GM18909 (cell line): ENCODE data around the gene NDOR1.

ENCODE experiments used
- ATAC-seq: cut with Tn5 transposase; IDR thresholded peaks from one replicate; pipeline ENCODE4 v1.9.1; 2021; ENCODE audit warnings: mild to moderate bottlenecking; ENCODE audit not compliant: unreplicated experiment, poor library complexity

Gene NDOR1

GRCh38 chr9:137195525-137196220, 9.8 kb upstream of the NDOR1 start:
- ATAC-seq: no peak

DNA sequence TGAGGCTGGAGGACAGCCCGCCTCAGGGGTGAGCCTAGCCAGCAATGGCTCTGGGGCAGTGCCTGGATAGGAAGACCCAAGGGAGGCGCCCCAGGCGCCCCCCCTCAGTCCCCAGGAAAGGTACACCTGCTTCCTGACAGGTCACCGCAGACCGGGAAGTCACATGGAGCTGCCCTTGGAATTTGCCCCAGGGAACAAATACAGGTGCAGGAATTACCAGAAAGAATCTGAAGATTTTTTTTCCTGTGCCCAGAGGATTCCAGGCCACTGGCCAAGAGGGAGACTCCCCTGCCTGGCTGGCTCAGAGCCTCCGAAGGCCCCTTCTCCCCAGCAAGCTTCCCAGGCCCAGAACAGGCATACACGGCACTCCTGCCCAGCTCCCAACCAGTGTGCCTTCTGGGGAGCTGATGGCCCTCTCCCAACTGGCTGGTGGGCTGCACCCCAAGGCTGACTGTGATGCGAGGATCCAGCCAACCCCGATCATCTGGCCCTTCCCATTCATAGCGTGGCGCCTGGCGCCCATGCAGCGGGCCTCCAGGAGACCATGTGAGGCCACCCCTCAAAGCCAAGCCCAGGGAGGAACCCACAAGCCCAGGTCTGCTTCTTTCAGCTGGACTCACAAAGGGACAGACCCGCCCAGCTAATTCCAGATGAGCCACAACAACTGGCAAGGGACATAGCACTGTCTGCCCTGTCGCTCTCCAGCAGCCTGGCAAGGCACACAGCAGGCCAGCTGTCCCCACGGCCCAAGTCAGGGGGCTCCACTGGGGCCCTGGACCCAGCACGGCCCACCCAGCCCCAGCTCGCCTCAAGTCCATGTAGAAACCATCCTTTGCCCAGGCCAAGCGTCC, 7.2 kb upstream of the NDOR1 start:
- ATAC-seq: no peak

DNA sequence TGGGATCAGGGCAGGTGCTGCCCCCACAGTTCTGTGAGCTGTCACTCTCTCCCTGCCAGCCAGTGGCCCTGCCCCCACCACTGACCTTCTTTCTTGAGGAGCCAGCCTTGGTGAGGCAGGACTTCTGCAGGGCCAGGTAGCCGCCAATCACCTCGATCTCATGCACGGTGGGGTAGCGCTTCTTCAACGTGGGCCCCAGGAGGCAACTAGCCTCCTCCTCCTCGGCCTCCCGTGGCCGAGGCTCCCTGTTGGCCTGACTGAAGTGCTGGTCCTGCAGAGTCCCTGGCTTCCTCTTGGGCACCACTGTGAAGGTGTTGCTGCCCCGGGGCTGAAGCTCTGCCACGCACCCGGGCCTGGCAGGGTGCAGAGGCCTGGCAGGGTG, 6.6 kb upstream of the NDOR1 start:
- ATAC-seq: no peak

GRCh38 chr9:137199411-137200121, 5.9 kb upstream of the NDOR1 start:
- no peak for ATAC-seq

DNA sequence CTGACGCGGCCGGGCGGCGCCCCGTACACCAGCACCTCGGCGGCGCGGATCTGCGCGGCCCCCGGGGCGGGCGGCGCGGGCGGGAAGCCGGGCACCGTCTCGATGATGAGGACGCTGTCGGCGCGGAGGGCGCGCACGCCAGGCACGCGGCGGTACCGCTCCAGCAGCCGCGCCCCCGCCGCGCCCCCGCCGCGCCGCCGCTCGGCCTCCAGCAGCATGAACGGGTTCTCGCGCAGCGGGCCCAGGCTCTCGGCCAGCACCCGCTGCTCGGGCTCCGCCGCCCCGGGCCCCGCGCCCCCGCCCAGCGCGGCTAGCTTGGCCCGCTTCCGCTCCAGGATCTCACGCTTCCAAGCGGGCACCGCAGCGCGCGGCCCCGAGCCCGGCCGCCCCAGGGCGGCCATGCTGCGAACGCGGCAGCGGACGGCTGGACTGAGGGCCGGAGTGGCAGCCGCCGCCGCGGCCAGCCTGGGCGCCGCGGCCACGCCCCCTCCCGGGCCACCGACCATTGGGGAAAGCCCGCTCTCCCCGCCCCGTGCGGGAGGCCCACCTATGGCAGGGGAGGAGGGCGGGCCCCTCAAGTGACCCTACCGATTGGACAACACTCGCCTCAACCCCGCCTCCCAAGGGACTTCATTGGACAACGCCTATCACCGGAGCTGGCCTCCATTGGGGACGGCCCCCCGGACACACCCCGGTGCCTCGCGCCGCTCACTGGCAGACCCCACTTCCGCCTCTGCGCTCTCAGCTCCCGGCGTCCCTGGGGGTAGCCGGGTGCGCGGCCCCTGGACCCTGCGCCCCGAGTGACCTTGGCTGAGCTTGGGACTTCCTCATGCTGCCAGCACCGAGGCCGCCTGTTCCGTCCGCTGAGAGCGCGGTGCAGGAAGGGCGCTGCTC, 4.9 kb upstream of the NDOR1 start, which contains the start of gene TPRN:
Gene TPRN (minus strand): TSS at position 431 of the 894 bp plus-strand sequence. CDS start 30 bp downstream, at position 401.
- peak; percentile 88 for ATAC-seq

- no peak for ATAC-seq
Measured at GRCh38 chr9:137201205-137201868, 4.2 kb upstream of the NDOR1 start.

DNA sequence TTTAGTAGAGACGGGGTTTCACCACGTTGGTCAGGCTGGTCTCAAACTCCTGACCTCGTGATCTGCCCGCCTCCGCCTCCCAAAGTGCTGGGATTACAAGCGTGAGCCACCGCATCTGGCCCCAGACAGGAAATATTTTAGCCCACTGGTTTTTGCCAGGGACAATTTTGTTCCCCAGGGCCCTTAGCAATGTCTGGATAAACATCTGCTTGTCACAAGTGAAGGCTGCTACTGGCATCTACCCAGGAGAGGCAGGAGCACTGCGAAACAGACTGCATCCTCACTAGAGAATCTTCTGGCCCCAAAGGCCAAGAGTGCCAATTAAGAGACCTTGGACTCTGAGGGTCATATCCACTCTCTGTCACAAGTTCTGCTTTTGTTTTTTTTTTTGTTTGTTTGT, 2.5 kb upstream of the NDOR1 start:
- ATAC-seq: no peak

DNA sequence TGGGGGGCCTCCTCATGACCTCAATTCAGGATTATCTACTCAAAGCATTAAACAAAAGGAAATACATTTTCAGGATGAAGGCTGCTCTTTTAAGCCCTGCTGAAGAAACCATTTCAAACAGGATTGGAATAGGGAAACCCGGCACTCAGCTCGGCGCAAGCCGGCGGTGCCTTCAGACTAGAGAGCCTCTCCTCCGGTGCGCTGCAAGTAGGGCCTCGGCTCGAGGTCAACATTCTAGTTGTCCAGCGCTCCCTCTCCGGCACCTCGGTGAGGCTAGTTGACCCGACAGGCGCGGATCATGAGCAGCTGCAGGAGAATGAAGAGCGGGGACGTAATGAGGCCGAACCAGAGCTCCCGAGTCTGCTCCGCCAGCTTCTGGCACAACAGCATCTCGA, 772 bp upstream of the NDOR1 start:
- ATAC-seq: no peak

- ATAC-seq: no peak
Measured at GRCh38 chr9:137206602-137207001, 1.1 kb downstream of the NDOR1 start.

DNA sequence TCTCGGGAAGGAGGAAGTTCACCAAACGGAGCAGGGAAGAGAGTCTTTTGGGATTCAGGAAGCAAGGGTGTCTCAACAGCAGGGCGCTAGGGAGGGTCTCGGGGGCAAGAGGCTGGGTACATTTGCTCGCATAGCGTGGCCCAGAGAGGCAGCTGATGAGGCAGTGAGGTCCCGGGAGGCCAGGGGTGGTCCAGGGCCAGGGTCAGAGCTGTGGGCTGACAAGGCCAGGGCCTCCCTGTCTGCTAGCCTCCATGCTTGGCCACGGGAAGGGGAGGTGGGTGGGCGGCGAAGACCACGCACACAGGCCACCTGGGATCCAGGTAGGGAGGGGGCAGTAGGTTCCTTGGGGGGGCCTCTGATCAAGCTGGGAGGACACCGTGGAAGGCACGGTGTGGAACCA, 6.0 kb downstream of the NDOR1 start:
- no peak for ATAC-seq

GRCh38 chr9:137212520-137212919, 7.0 kb downstream of the NDOR1 start:
- ATAC-seq: no peak

DNA sequence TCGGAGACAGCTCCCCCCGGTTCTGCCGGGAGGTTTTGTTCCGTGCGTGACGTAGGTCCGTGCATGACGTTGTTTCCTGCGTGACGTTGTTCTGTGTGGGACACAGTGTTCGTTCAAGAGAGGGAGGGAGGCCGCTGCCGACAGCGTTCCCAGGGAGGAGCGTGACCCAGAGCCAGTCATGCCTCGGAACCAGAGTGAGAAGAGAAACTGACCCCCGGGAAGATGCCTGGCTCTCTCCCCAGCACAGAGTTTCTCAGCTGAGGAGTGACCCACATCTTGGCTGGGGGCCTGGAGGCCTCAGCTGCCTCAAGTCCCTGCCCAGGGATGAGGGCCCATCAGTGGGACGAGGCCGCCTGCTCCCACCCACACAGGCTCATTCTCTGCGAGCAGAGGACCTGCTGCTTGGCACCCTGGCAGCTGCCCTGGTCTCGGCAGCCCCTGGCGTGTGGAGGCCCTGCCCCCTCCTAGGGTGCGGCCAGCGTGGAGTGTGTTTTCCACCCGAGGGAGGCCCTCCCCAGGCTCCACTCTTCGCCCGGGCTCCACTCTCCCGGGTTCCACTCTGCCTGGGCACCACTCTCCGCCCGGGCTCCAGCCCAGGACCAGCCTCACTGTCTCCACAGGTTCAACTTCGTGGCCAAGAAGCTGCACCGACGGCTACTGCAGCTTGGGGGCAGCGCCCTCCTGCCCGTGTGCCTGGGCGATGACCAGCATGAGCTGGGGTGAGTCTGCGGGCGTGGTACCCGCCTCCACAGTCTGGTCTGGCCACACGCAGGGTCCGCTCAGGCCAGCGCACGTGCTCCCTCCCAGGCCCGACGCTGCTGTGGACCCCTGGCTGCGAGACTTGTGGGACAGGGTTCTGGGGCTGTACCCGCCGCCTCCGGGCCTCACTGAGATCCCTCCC, 7.9 kb downstream of the NDOR1 start:
- ATAC-seq: no peak

DNA sequence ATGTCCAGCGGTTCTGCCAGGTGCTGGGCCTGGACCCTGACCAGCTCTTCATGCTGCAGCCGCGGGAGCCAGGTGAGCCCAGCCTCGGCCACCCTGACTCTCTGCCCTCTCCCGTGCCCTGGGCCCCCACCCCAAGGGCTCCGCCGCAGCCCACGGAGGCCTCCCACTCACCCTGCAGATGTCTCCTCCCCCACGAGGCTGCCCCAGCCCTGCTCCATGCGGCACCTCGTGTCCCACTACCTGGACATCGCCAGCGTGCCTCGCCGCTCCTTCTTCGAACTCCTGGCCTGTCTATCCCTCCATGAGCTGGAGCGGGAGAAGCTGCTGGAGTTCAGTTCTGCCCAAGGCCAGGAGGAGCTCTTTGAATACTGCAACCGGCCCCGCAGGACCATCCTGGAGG, 9.1 kb downstream of the NDOR1 start:
- no peak for ATAC-seq

- ATAC-seq: no peak
Measured at GRCh38 chr9:137215196-137215986, 9.9 kb downstream of the NDOR1 start.

DNA sequence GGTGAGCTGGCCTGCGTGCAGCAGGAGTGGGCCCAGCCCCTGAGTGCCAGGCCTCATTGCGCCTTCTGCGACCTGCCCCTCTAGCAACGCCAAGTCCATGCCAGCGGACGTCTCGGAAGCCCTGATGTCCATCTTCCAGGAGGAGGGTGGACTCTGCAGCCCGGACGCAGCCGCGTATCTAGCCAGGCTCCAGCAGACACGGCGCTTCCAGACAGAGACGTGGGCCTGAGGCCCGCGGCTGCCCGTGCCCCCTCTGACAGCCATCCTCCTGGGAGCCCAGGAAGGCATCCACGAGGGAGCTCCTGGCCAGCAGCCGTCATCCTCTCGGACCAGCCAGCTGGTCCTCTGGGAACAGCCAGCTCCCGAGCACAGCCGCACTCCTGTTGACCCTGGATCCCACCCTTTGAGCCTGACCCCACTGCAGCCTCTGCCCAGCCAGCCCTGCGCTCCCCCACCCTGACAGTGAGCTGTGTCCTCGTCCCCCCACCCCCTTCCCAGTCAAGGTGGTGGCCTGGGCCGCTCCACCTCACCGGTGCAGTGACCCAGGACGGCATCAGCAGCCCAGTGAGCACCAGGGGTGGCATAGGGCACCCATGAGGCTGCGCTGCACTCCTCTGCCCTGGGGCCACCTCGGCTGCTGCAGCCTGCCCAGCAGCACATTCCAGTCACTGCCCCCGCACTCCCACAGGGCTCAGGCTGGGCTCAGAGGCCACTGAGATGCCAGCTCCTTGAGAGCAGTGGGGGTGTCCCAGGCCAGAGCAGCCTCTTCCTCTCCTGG, 10.9 kb downstream of the NDOR1 start:
- no peak for ATAC-seq

DNA sequence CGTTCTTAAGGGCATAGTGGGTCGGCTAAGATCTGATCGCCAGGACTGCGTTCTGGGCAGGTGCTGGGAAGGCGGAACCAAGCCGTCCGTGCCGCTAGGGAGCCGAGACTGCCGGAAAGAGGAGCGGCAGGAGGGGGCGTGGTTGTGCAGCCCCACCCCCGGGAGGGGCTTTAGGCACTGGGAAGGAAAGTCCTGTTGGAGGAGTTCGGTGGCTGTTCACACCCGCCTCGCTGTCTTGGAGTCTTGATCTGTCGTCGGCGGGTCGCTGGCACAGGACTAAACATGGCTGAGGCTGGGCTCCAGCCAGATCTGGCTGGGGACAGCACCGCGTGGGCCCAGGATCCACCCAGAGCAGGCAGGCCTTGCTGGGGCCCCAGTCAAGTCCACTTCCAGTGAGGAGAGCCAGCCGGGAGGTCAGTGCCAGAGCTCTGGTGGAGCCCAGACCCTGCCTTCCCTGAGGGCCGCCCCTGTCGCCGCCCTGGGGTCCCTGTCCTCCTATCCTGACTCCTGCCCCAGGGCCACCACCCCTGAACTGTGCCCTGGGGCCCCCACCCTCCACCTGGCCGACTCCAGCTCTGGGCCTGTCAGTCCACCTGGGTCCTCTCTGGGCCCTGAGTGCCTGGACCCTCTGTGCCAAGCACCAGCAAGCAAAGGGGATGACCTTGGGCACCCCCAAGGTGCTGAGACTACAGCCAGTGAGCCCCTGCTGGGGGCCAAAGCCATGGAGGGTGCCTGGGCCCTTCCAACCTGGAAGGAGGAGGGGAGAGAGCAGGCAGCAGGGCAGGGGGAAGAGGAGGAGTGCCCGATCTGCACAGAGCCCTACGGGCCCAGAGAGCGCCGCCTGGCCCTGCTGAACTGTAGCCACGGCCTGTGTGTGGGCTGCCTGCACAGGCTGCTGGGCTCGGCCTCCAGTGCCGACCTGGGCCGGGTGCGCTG, 12.0 kb downstream of the NDOR1 start:
- no peak for ATAC-seq
